ENCODE measurements around the gene TBX2. TPM values are rescaled to one million over a fixed set of nuclear protein-coding genes. Genes with fewer than 3 reads are reported as not detected.

Gene TBX2
- total RNA-seq, 1 experiment from 2014 or later, result not detected

DNA sequence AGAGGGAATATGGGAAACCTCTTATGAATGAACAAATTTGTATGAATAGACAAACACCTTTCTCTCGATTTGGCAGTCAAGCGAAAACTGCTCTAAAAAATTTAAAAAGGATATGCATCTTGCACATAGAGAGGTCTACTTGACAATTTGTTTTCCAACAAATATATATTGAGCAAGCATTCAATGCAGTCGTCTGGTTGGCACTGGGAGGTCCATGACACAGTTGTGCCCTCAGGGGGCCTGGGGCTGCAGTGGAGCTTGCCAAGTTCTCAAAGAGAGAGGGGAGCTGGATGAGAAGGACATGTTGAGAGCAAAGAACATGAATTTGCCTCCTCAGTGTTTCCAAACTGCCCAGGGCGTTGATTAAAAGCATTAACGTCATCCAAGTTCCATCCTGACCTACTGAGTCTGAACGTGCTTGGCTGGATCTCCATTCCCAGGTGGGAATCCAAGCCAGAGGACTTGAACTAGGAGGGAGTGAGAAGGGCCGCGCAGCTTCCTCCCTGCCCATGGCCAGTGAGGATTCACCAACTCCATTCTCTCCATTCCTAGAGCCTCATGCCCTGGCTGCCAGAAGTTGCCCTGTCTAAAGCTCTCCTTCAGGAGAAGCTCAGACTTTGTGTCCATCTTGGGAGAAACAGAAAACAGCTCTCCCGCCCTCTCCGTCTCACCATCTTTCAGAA is 24.5 kb downstream of the TBX2 start:
- Histone ChIP-seq H3K4me1 (ENCODE audit: insufficient read depth, low read length) (peaks cover 2% of the 10 kb centered on the region; the same call in 1 of the 2 replicates), H2BK5ac (ENCODE audit: insufficient read length, low read length) (no peak overlapping the region), H3K27ac (ENCODE audit: insufficient read length, low read depth, low read length) (no peak overlapping the region), H3K23me2 (ENCODE audit: insufficient read length, low read depth, low read length, poor library complexity, severe bottlenecking) (no peaks in the 10 kb centered on the region), H3K79me1 (ENCODE audit: insufficient read depth, low read depth, low read length, poor library complexity, severe bottlenecking) (no peaks in the 10 kb centered on the region), H3K27me3 (ENCODE audit: insufficient read depth, low read length) (no peaks in the 10 kb centered on the region), H4K20me1 (ENCODE audit: control insufficient read depth, insufficient read depth, insufficient read length) (no peaks in the 10 kb centered on the region), H2AFZ (ENCODE audit: low read length) (no peak overlapping the region), H3K14ac (ENCODE audit: insufficient read depth, low read length) (no peak overlapping the region), H3K9ac (ENCODE audit: extremely low read depth, insufficient read length, low read length) (no peak overlapping the region), H2BK120ac (ENCODE audit: low read depth, low read length, poor library complexity, severe bottlenecking) (no peak overlapping the region), H3K4me2 (ENCODE audit: insufficient read depth, insufficient read length, low read length) (no peak overlapping the region), H3K23ac (ENCODE audit: insufficient read length, low read depth, low read length) (no peak overlapping the region), H3K9me3 (ENCODE audit: control insufficient read depth, low read depth, low read length) (no peaks in the 10 kb centered on the region), H3T11ph (ENCODE audit: low read length) (no peak overlapping the region), H3K4ac (ENCODE audit: low read depth, low read length) (no peak overlapping the region), H3K56ac (ENCODE audit: insufficient read length, low read depth, low read length) (no peak overlapping the region), H2BK15ac (ENCODE audit: low read depth, low read length) (no peak overlapping the region), H3K79me2 (ENCODE audit: insufficient read depth, low read length) (no peaks in the 10 kb centered on the region), H3K18ac (ENCODE audit: insufficient read length, low read depth, low read length) (no peak overlapping the region), H2BK20ac (ENCODE audit: low read depth, low read length, poor library complexity, severe bottlenecking) (no peak overlapping the region), H2BK12ac (ENCODE audit: insufficient read length, low read depth, low read length) (no peak overlapping the region), H4K91ac (ENCODE audit: insufficient read length, low read depth, low read length) (no peak overlapping the region), H4K5ac (ENCODE audit: insufficient read length, low read depth, low read length) (no peak overlapping the region), H4K8ac (replicated peaks; ENCODE audit: insufficient read length, low read depth, low read length) (no peak overlapping the region), H2AK5ac (ENCODE audit: insufficient read length, low read length) (no peak overlapping the region)
- Mint-ChIP-seq H3K4me1 (peaks cover 7% of the 10 kb centered on the region in 2 experiments), H3K4me3 (no peak overlapping the region), H3K27ac (no peak overlapping the region; a peak in 1 of 7 replicates), H3K27me3 (ENCODE audit: low read depth) (peaks cover 49% of the 10 kb centered on the region), H3K9me3 (no peaks in the 10 kb centered on the region), H3K36me3 (ENCODE audit: insufficient read depth in 1 of 3, low read depth in 3 of 3) (no peaks in the 10 kb centered on the region)
- no peak for DNase-seq
- TF ChIP-seq CTCF (conservative IDR thresholded peaks at IDR 0.05), result no peak
- WGBS (ENCODE audit: extremely low coverage, insufficient read length, low lambda C conversion rate), result no CpG with 5 or more reads among the region's 10 CpGs

Data from H9 (cell line).